RWPE2 (cell line): Measurements from ENCODE around the gene OR11G2.

ENCODE experiments used
- ATAC-seq: fragments of 200-7000 bp; cut with Tn5 transposase; 3 replicates; pipeline ENCODE4 v1.9.1; 2021; ENCODE audit warnings: low read depth
- DNase-seq: peaks from one replicate; pipeline ENCODE4 v3.0.0-alpha.2; 2020; ENCODE audit warnings: low spot score
- H3K27ac ChIP-seq: fragments of 450-650 bp; 2 replicates; pipeline ENCODE4 v1.5.1; 2017; ENCODE audit warnings: mild to moderate bottlenecking; ENCODE audit not compliant: poor library complexity, severe bottlenecking
- H3K27me3 ChIP-seq: fragments of 250-450 bp; sonication (Bioruptor Pico); 2 replicates; pipeline ENCODE4 v1.5.1; 2021; ENCODE audit warnings: mild to moderate bottlenecking, moderate library complexity; ENCODE audit not compliant: insufficient read depth, poor library complexity, severe bottlenecking
- H3K36me3 ChIP-seq: fragments of 250-450 bp; sonication (Bioruptor Pico); 2 replicates; pipeline ENCODE4 v1.5.1; 2020; ENCODE audit warnings: low read depth, mild to moderate bottlenecking, moderate library complexity
- H3K4me1 ChIP-seq: fragments of 250-450 bp; sonication (Bioruptor Pico); 2 replicates; pipeline ENCODE4 v1.5.1; 2021; ENCODE audit warnings: mild to moderate bottlenecking, moderate library complexity; ENCODE audit not compliant: insufficient read depth, poor library complexity, severe bottlenecking
- H3K4me3 ChIP-seq: fragments of 250-450 bp; sonication (Bioruptor Pico); 2 replicates; pipeline ENCODE4 v1.5.1; 2021; ENCODE audit warnings: mild to moderate bottlenecking, moderate library complexity; ENCODE audit not compliant: severe bottlenecking
- H3K9me3 ChIP-seq: fragments of 250-450 bp; sonication (Bioruptor Pico); 2 replicates; pipeline ENCODE4 v1.5.1; 2021; ENCODE audit warnings: mild to moderate bottlenecking, moderate library complexity; ENCODE audit not compliant: severe bottlenecking
- CTCF ChIP-seq: fragments of 450-650 bp; IDR thresholded peaks from one replicate; pipeline ENCODE4 v1.5.1; 2017; ENCODE audit warnings: mild to moderate bottlenecking, moderate library complexity; ENCODE audit not compliant: poor library complexity, severe bottlenecking

Gene OR11G2

GRCh38 chr14:20176330-20176729, 14.4 kb upstream of the OR11G2 start:
- Histone ChIP-seq H3K9me3 (no peaks in the 10 kb centered on the region), H3K27ac (no peak overlapping the region), H3K27me3 (no peaks in the 10 kb centered on the region), H3K4me3 (no peak overlapping the region), H3K4me1 (no peaks in the 10 kb centered on the region), H3K36me3 (no peaks in the 10 kb centered on the region)
- TF ChIP-seq CTCF = no peak
- DNase-seq (no peak), ATAC-seq (no peak)

- H3K36me3 ChIP-seq = no peaks in the 10 kb centered on the region
- H3K9me3 ChIP-seq = no peaks in the 10 kb centered on the region
- H3K27ac ChIP-seq = no peak overlapping the region
- no peak for TF ChIP-seq CTCF
- ATAC-seq (no peak), DNase-seq (no peak)
- H3K4me3 ChIP-seq = no peak overlapping the region
- no peaks in the 10 kb centered on the region for H3K4me1 ChIP-seq
- no peaks in the 10 kb centered on the region for H3K27me3 ChIP-seq
Measured at GRCh38 chr14:20177433-20177974, 13.2 kb upstream of the OR11G2 start.

GRCh38 chr14:20179218-20179617, 11.5 kb upstream of the OR11G2 start:
- TF ChIP-seq CTCF = no peak
- Histone ChIP-seq H3K27ac (no peak overlapping the region), H3K27me3 (no peaks in the 10 kb centered on the region), H3K4me1 (no peaks in the 10 kb centered on the region), H3K4me3 (no peak overlapping the region), H3K36me3 (no peaks in the 10 kb centered on the region), H3K9me3 (no peaks in the 10 kb centered on the region)
- ATAC-seq (no peak), DNase-seq (no peak)

GRCh38 chr14:20179880-20180279, 10.8 kb upstream of the OR11G2 start:
- ATAC-seq (no peak), DNase-seq (no peak)
- Histone ChIP-seq H3K9me3 (no peaks in the 10 kb centered on the region), H3K27me3 (no peaks in the 10 kb centered on the region), H3K36me3 (no peaks in the 10 kb centered on the region), H3K27ac (no peak overlapping the region), H3K4me3 (no peak overlapping the region), H3K4me1 (no peaks in the 10 kb centered on the region)
- no peak for TF ChIP-seq CTCF

GRCh38 chr14:20180486-20180885, 10.2 kb upstream of the OR11G2 start:
- no peak for TF ChIP-seq CTCF
- Histone ChIP-seq H3K4me1 (no peaks in the 10 kb centered on the region), H3K27ac (no peak overlapping the region), H3K36me3 (no peaks in the 10 kb centered on the region), H3K4me3 (no peak overlapping the region), H3K27me3 (no peaks in the 10 kb centered on the region), H3K9me3 (no peaks in the 10 kb centered on the region)
- no peak for ATAC-seq
- no peak for DNase-seq
